GM08714 (cell line): Measurements from ENCODE around the gene RALGAPA2.

ENCODE experiments used
- H3K4me3 ChIP-seq: fragments of 200-500 bp; sonication (Bioruptor generic); 2 replicates; pipeline ENCODE4 v1.5.1; 2014; ENCODE audit warnings: mild to moderate bottlenecking, low read length, inconsistent platforms
- ZNF274 ChIP-seq: IDR thresholded peaks from 2 replicates; pipeline ENCODE4 v1.6.1; 2012; ENCODE audit warnings: mild to moderate bottlenecking, low read depth, low read length

RALGAPA2 gene

DNA sequence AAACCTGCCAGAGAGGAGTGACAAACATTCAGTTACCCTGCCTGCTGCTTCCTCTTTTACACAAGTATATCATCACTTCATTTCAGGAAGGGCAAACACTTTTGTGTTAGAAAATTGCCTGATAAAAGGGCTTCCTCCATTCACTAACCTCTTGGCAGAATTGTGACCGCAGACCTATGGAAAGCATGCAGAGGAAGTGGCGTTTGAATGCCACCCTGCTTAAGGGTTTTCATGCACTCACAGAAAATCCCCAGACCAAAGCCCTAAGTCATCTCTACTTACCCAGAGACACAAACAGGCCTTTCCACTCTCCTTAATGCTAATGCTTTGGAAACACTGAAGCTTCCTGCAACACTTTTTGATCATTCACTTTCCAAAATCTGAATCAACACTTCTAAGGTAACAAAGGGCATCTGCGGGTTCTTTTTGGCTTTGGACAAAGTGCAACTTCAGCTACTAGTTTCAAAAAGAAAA lies 22.1 kb upstream of the RALGAPA2 start:
- TF ChIP-seq ZNF274, result no peak
- H3K4me3 ChIP-seq, result peak overlapping the region; percentile 27; the same call in 1 of the 2 replicates

DNA sequence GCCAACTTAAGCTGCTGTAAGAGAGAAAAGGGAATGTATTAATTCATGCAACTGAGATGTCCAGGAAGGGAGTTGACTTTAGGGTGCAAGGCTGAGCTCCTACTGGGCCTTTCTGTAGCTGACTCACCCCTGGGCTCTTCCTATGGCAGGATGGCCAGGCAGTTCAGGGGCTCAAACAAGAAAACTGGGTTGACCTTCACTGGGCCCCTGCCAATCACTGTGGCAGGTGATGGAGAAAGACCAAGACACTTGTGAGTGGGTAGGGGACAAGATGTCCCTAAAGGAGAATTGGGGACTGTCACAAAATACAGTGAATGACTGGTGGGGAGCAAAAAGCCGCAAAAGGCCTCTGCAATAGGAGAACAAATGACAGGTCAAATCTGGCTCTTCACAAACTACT lies 21.5 kb upstream of the RALGAPA2 start:
- H3K4me3 ChIP-seq, result no peak overlapping the region; the same call in 1 of the 2 replicates
- no peak for TF ChIP-seq ZNF274

DNA sequence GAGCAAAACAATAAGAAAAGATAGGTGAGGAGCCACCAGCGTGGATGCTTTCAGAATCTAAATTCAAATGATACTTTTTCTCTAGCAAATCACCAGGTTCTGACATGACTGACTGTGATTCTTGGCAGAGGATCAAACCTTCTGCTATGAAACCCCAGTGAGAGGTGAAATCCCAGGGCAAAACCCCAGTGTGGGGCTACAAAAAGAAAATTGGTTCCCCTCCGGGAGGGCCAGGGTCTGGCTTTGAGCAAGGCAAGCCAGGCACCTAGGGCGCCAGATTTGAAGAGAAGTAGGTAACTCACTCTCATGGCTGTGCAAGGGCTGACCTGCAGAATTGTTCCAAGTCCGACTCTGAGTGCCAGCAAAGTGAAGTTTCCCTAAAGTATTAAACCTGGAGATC lies 20.2 kb upstream of the RALGAPA2 start:
- no peak for TF ChIP-seq ZNF274
- H3K4me3 ChIP-seq, result no peak overlapping the region

DNA sequence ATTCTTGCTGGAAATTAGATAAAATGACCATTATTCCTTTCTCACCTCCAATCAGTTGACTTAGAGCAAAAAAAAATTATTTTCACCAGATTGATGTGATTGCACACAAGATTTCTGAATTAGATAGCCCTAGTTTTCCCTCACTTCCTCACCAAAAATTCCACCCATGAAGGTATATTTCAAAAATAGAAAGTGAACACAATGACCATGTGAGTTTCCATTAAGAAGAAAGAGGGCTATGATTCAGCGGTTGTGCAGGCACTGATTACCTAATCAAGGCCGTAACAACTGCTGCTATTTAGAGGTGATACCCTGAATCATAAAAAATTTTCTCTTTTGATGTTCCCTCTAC lies 19.5 kb upstream of the RALGAPA2 start:
- no peak overlapping the region for H3K4me3 ChIP-seq
- no peak for TF ChIP-seq ZNF274

DNA sequence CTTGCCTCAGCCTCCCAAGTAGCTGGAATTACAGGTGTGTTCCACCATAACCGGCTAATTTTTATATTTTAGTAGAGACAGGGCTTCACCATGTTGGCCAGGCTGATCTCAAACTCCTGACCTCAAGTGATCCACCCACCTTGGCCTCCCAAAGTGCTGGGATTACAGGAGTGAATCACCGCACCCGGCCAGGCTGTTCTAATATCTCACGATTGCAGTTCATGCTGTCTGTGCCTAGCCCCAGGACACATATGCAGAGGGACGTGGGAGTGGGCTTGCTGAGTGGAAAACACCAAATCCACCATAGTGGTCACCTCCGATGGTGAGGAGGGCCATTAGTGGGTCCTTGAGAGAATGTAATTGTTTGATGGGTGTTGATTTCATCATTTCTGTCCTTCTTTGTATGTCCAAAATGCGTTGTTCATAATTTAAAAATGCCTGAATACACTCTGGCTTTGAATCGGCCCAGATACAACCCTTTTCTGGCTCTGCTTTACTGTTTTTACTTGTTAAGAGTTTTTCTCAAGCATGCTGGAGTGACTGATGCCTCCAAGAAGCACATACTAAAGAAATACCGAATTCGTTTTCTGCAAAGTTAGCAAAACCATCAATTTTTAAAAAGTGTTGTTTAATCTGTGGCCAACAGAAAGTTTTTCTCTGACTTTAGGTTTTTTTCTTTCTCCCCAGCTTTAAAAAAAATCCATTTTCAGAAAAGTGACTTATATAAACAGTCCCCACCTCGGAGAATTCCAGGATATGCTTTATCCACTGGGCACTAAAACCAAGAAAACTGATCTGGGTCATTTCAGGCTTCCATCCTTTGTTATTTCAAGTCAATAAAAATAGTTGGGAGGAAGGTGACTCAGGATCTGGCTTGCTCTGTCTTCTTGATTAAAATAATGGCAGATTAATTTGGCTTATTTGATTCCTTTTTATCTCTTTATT lies 18.8 kb upstream of the RALGAPA2 start:
- H3K4me3 ChIP-seq, result no peak overlapping the region
- no peak for TF ChIP-seq ZNF274

DNA sequence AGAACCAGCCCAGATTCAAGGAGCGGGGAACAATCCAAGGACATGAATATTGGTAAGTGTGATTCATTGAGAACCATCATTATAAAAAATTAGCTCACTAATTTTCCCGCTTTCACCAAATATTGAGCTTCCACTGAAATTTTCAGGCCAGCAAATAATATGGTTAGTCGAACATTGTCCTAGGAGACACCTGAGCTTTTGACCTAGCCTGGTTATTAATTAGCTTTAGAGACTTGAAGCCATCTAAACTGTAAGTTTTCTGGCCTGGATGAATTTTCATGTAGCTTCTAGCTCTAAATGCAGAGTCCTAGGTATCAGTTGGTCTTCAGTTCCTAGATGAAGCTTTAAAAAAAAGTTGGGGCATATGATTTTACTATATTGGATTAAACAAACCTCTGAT lies 17.1 kb upstream of the RALGAPA2 start:
- H3K4me3 ChIP-seq, result no peak overlapping the region
- no peak for TF ChIP-seq ZNF274

DNA sequence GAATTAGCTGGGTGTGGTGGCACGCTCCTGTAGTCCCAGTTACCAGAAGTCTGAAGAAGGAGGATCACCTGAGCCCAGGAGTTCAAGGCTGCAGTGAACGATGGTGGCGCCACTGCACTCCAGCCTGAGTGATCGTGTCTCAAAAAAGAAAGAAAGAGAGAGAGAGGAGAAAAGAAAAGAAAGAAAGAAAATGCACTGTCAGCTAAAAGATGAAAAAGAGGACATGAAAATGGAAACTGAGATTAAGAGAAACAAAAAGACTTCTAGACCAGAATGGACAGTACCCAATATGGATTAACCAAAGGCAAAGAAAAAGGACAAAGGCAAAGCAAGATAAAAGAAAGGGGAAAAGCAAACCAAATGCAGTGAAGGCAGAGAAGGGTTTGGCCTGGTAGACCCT lies 9.0 kb upstream of the RALGAPA2 start:
- no peak for TF ChIP-seq ZNF274
- H3K4me3 ChIP-seq, result no peak overlapping the region

DNA sequence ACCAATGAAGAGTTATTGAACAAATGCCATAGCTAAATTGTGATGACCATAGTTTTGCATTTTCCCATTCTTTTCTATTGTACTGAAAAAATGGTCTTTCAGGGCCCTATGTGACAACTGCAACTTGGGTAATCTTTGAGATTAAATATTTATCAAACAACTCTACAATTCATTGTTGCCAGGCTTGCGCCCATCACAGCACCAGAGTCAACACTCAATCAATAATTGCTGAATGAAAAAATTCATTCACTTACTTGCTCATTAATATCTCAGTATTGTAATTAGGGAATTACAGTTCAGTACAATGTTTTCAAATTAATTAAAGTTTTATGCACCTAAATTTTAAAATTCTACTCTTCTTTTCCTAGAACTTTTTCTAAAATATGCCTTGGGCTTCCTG lies 7.7 kb upstream of the RALGAPA2 start:
- no peak overlapping the region for H3K4me3 ChIP-seq
- no peak for TF ChIP-seq ZNF274

DNA sequence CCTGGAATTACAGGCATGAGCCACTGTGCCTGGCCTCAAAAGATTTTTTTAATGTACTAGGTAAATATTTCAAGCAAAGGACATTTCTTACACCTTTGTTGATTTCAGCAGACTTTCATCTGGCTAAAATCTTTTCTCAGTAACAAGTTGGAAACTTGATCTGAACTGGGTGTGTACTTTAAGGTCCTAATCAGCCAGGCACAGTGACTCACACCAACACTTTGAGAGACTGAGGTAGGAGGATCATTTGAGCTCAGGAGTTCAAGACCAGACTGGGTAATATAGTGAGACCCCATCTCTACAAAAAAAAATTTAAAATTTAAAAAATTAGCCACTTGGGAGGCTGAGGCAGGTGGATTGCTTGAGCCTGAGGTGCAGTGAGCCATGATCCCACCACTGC lies 7.0 kb upstream of the RALGAPA2 start:
- TF ChIP-seq ZNF274, result no peak
- no peak overlapping the region for H3K4me3 ChIP-seq

DNA sequence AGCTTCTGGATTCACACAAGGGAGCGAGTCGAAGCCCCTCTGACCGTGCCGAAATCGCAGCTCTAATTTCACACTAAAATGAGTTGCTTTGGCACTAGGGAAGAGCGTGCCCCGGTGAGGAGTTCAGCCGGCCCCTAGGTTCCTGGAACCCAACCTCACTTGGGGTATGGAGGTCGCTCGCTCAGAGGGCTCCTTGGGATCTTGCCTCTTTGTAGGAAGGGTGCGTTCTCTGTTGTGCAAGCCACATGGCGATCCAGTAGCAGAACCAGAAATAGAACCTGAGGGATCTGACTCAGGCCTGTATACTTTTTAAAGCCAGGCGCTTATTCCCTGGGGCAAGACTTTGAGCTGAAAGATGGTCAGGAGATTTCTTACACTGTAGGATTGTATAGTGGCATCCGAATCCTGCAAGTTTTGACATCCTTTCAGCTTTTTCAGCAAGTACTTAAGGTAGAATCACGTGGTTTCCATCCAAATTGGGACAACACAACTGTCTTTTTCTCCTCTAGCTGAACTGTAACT lies 861 bp upstream of the RALGAPA2 start:
- H3K4me3 ChIP-seq, result peak overlapping the region; percentile 99; the same call in 1 of the 2 replicates
- no peak for TF ChIP-seq ZNF274

DNA sequence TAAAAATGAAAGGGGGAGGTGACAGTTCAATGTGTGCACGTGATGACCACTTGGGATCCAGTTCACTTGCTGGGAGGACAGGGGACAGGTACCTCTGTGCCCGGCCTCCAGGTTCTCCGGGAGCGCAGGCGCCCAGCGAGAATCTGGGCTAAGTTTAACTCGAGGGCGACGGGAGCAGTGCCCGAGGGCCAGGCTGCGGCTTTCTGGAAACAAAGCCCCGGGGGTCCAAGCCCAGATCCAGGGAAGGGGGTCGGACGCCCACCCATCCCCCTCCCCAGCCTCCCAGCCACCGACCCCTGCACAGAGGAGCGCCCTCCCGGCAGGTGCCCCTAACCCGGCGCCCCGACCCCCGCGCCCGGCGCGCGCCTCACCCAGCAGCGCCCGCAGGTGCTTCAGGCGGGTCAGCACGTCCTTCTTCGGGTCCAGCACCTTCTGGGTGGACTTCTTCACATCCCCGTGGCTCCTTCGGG lies 405 bp downstream of the RALGAPA2 start:
- no peak for TF ChIP-seq ZNF274
- H3K4me3 ChIP-seq, result peak overlapping the region; percentile 99

DNA sequence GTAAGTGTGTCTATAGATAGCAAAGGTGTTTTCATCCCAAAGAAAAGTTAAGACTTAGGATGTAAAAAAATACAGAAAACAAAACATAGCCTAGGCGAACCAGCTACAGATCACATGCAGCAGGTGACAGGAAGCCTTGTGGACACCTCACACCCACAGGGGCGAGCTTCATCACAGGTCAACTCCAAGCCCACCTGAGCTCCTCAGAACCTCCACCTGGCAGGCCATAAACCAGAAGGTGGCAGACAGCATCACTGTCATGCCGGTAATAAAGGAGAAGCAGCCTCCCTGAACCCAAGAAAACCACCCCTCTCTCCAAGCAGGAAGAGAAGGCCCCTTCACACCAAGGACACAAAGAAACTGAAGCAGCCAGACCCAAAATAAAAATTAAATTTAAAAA lies 1.0 kb downstream of the RALGAPA2 start:
- peak overlapping the region; percentile 99 for H3K4me3 ChIP-seq

DNA sequence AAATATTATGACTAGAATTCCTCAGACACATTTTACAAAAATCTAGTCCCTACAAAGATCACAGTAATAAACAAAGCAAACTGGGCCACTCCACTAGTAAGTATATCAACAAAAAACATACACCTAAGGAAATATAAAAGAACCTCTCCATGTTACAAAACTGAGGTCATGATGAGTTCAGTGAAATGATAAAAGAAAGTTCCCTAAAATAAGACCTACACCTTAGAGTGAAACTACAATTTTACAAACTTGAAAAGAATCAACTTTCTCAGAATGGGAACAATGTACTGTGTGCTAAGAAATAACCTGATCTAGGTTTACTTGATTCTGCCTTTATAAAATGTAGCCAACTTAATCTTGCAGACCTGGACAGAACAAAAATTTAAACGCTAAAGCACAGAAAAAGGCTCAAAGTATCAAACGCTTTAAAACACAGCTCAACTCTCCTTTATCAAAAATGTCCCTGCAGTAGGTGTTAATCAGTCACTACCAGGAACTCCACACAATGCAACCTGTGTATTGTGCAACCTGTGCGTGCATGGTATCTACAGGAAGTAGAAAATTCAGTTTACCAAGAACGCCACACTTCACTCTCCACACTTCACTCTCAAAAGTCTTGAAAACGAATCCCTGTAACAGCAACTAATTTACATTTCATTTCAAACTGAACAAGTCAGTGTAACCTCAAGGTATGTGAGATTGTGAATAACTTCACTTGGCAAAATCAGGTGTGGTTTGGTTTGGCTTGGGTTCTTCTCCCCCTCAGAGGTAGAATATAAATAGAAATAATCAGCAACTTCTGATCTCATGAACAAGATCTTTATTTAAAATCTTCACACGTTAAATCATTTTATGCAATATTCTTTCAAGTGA lies 1.8 kb downstream of the RALGAPA2 start:
- no peak for TF ChIP-seq ZNF274
- peak overlapping the region; percentile 99; the same call in 1 of the 2 replicates for H3K4me3 ChIP-seq

More for the DNA sequence above, 1.0 kb downstream of the RALGAPA2 start:
- TF ChIP-seq ZNF274, result no peak

DNA sequence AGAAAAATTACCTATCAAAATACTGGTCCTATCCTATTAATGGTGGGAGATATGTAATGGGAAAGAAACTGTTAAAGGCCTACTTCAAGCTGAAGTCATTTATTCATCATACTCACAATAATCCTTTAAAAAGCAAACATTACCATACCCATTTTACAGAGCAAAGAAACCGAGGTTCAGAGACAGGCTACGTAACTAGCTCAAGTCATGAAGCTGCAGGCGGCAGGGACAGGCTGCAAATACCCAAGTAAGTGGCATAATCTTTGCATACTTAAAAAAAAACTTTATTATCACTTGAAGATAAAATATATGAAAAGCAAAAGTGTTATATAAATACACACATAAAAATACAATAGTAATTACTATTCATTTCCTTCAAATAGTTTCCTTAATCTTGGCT lies 2.6 kb downstream of the RALGAPA2 start:
- TF ChIP-seq ZNF274, result no peak
- H3K4me3 ChIP-seq, result no peak overlapping the region
